ENCODE results near the gene JAKMIP3.

Gene JAKMIP3

GRCh38 chr10:132044803-132045202 is 20.9 kb upstream of the JAKMIP3 start:
- DNase-seq, result no peak

- no peak for DNase-seq
These were observed 20.4 kb upstream of the JAKMIP3 start for GRCh38 chr10:132045324-132045723.

- no peak for DNase-seq
These were observed 18.0 kb upstream of the JAKMIP3 start for GRCh38 chr10:132047575-132048293.

- DNase-seq, result no peak
These were observed 17.5 kb upstream of the JAKMIP3 start for GRCh38 chr10:132048294-132048667.

GRCh38 chr10:132050191-132050590 is 15.6 kb upstream of the JAKMIP3 start:
- DNase-seq, result no peak

- DNase-seq, result no peak
These were observed 13.6 kb upstream of the JAKMIP3 start for GRCh38 chr10:132052124-132052523.

- no peak for DNase-seq
These were observed 11.2 kb upstream of the JAKMIP3 start for GRCh38 chr10:132054564-132054963.

GRCh38 chr10:132055616-132056015 is 10.1 kb upstream of the JAKMIP3 start:
- no peak for DNase-seq

GRCh38 chr10:132056663-132057062 is 9.1 kb upstream of the JAKMIP3 start:
- DNase-seq, result no peak

GRCh38 chr10:132057191-132057681 is 8.5 kb upstream of the JAKMIP3 start:
- no peak for DNase-seq

GRCh38 chr10:132058111-132058745 is 7.5 kb upstream of the JAKMIP3 start:
- no peak for DNase-seq

- DNase-seq, result no peak
These were observed 6.7 kb upstream of the JAKMIP3 start for GRCh38 chr10:132058793-132059759.

- no peak for DNase-seq
These were observed 5.8 kb upstream of the JAKMIP3 start for GRCh38 chr10:132059760-132060508.

GRCh38 chr10:132061030-132061429 is 4.7 kb upstream of the JAKMIP3 start:
- no peak for DNase-seq

- DNase-seq, result no peak
These were observed 4.3 kb upstream of the JAKMIP3 start for GRCh38 chr10:132061465-132061864.

GRCh38 chr10:132062116-132062515 is 3.6 kb upstream of the JAKMIP3 start:
- no peak for DNase-seq

GRCh38 chr10:132062641-132063390 is 2.9 kb upstream of the JAKMIP3 start:
- no peak for DNase-seq

- no peak for DNase-seq
These were observed 2.3 kb upstream of the JAKMIP3 start for GRCh38 chr10:132063432-132063831.

GRCh38 chr10:132064082-132064755 is 1.5 kb upstream of the JAKMIP3 start:
- no peak for DNase-seq

GRCh38 chr10:132064771-132065437 is 842 bp upstream of the JAKMIP3 start:
- no peak for DNase-seq

GRCh38 chr10:132066186-132066585 is 440 bp downstream of the JAKMIP3 start:
- DNase-seq, result no peak
